Left lung (tissue), 10 donors: ENCODE data around the gene COA8. TPM values are rescaled to one million over a fixed set of nuclear protein-coding genes. Genes with fewer than 3 reads are reported as not detected.

ENCODE experiments used
- ATAC-seq: fragments of 200-7000 bp; cut with Tn5 transposase; one replicate; pipeline ENCODE4 v1.9.1; 2020; ENCODE audit warnings: moderate library complexity
- DNase-seq, 4 donors: peaks; one replicate each; pipeline ENCODE4 v3.0.0-alpha.2; 2013 to 2020
- H3K27ac ChIP-seq, 2 donors: fragments of 200-600 bp; sonication (generic) in 1 of 2; one replicate each; pipeline versions ENCODE4 v1.5.0 to v1.8.0; 2020 to 2021
- H3K27me3 ChIP-seq, 2 donors: fragments of 200-600 bp; sonication (generic) in 1 of 2; one replicate each; pipeline versions ENCODE4 v1.5.0 to v1.8.0; 2020 to 2021
- H3K36me3 ChIP-seq, 2 donors: fragments of 200-600 bp; sonication (generic) in 1 of 2; one replicate each; pipeline versions ENCODE4 v1.5.0 to v1.8.0; 2020 to 2021
- H3K4me1 ChIP-seq, 2 donors: fragments of 200-600 bp; one replicate each; pipeline ENCODE4 v1.8.0; 2021
- H3K4me3 ChIP-seq, 2 donors: fragments of 200-600 bp; sonication (generic) in 1 of 2; one replicate each; pipeline versions ENCODE4 v1.5.0 to v1.8.0; 2020 to 2021; ENCODE audit warnings: mild to moderate bottlenecking in 1 of 2
- H3K9me3 ChIP-seq, 2 donors: fragments of 200-600 bp; sonication (generic) in 1 of 2; one replicate each; pipeline versions ENCODE4 v1.5.0 to v1.8.0; 2020 to 2021
- intact Hi-C, 2 donors: fragments of 100-400 bp; cut with DNase I; formaldehyde crosslinking; loops; one replicate each; pipeline versions ENCODE4 v1.11.2 to v1.14.2; 2022
- polyA plus RNA-seq, 6 donors: library from polyadenylated mRNA; unstranded; fragments of 120-200 nt; gene quantifications; one replicate each; pipeline ENCODE4 v1.2.1, GENCODE V29; 2013; ENCODE audit not compliant: insufficient read length in 6 of 6
- total RNA-seq, 2 donors: library from RNA; stranded (reverse); fragmentation: NEBNext Ultra II Directional; extraction: Animal tissue kit (Norgen Biotek cat#: 25700); gene quantifications; one replicate each; pipeline ENCODE4 v1.2.1, GENCODE V29; 2021
- TF ChIP-seq, protein P1 (sequence below), 2 donors: fragments of 200-600 bp; sonication (generic) in 1 of 2; IDR thresholded peaks; one replicate each; pipeline versions ENCODE4 v1.5.0 to v1.8.0; 2021; ENCODE audit warnings: antibody characterized with exemption in 2 of 2
- donor health status: DM: no; HTN: yes; CAD: no.
- donor health status: DM: no; HTN: no; CAD: no.

Gene COA8
- total and polyA plus RNA-seq, 8 donors: 33.2 to 41.7 (median 37.8) TPM

DNA sequence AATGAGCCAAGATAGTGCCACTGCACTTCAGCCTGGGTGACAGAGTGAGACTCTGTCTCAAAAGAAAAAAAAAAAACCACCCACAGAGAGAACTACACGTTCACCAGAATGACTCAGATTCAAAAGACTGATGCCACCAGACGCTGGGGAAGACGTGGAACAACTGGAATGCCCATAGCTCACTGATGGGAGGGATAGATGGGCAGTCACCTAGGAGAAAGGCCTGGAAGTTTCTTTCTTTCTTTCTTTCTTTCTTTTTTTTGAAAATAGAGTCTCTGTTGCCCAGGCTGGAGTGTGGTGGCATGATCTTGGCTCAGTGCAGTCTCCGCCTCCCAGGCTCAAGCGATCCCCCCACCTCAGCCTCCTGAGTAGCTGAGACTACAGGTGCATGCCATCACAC lies 56.3 kb downstream of the COA8 start:
- Histone ChIP-seq H3K9me3 (no peaks in the 10 kb centered on the region), H3K4me3 (no peak overlapping the region), H3K4me1 (peaks cover 2 to 9% of the 10 kb centered on the region in 2 donors), H3K36me3 (no peaks in the 10 kb centered on the region), H3K27ac (no peak overlapping the region), H3K27me3 (no peaks in the 10 kb centered on the region)
- DNase-seq: no peak
- TF ChIP-seq, protein P1, sequence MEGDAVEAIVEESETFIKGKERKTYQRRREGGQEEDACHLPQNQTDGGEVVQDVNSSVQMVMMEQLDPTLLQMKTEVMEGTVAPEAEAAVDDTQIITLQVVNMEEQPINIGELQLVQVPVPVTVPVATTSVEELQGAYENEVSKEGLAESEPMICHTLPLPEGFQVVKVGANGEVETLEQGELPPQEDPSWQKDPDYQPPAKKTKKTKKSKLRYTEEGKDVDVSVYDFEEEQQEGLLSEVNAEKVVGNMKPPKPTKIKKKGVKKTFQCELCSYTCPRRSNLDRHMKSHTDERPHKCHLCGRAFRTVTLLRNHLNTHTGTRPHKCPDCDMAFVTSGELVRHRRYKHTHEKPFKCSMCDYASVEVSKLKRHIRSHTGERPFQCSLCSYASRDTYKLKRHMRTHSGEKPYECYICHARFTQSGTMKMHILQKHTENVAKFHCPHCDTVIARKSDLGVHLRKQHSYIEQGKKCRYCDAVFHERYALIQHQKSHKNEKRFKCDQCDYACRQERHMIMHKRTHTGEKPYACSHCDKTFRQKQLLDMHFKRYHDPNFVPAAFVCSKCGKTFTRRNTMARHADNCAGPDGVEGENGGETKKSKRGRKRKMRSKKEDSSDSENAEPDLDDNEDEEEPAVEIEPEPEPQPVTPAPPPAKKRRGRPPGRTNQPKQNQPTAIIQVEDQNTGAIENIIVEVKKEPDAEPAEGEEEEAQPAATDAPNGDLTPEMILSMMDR (IDR thresholded peaks at IDR 0.05): no peak
- intact Hi-C loops: no loop called here
- no peak for ATAC-seq

DNA sequence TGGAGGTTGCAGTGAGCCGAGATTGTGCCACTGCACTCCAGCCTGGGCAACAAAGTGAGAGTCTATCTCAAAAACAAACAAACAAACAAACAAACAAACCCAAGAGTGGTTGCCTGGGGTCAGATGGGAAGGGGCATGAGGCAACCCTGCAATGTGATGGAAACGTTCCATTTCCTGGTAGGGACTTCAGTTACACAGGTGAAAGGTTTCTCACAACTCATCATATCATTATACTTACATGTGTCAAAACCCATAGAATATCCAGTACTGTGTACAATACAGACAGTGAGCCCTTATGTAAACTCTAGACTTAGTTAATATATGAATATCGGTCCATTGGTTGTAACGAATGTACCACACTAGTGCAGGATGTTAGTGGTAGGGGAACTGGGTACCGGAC lies 59.1 kb downstream of the COA8 start:
- no peak for ATAC-seq
- intact Hi-C loops: no loop called here

DNA sequence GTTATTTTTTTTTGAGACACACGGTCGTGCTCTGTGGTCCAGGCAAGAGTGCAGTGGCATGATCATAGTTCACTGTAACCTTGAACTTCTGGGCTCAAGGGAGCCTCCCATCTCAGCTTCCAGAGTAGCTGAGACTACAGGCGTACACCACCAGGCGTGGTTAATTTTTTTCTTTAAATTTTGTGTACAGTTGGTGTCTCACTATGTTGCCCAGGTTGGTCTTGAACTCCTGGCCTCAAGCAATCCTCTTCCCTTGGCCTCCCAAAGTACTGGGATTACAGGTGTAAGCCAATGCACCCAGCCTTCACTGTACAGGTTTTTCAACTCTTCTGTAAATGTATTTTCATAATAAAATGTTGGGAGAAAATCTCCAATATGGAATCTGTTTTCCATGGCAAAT lies 60.5 kb downstream of the COA8 start:
- no peak for ATAC-seq
- H3K9me3 ChIP-seq: no peaks in the 10 kb centered on the region
- H3K27me3 ChIP-seq: no peaks in the 10 kb centered on the region

More for the DNA sequence above, 59.1 kb downstream of the COA8 start:
- DNase-seq: no peak
- TF ChIP-seq, protein P1 (IDR thresholded peaks at IDR 0.05): no peak
- Histone ChIP-seq H3K9me3 (no peaks in the 10 kb centered on the region), H3K36me3 (no peaks in the 10 kb centered on the region), H3K27ac (no peak overlapping the region), H3K4me3 (no peak overlapping the region), H3K4me1 (peaks cover 17 to 33% of the 10 kb centered on the region in 2 donors), H3K27me3 (no peaks in the 10 kb centered on the region)

DNA sequence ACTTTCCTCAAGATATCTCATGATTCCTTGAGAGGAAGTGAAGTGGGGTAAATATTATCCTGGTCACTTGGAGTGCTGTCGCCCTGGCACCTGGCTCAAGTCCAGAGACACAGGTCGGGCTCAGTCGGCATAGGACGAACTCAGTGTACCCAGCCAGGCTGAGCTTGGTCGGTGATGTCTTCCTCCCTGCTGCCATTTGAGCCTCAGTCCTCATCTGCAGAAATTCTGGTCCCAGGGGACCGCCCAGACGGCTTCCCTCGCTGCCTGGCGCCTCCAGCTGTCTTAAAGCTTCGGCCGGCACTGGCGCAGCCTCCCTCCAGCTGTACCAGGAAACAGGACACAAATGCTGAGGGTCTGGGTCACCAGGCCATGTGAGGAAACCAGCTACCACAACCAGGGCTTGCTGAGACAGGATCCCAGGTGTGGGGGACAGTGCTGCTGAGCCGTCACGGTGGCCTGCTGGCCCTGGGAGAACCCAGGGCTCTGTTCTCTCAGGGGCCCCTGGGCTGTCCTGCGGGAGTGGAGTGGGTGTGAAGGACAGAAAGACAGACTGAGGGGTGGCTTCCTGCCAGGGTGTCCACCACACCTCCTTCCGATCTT lies 61.2 kb downstream of the COA8 start:
- Histone ChIP-seq H3K27ac (peak overlapping the region; percentile 78 to 82), H3K4me1 (peaks cover 29 to 47% of the 10 kb centered on the region in 2 donors), H3K9me3 (no peaks in the 10 kb centered on the region), H3K27me3 (no peaks in the 10 kb centered on the region), H3K4me3 (no peak overlapping the region), H3K36me3 (no peaks in the 10 kb centered on the region)
- ATAC-seq (peak; percentile 60), DNase-seq (peak in 3 of 4 donors; percentile 3 to 79 (median 54))
- intact Hi-C loops: no loop called here
- TF ChIP-seq, protein P1 (IDR thresholded peaks at IDR 0.05): no peak

More for the DNA sequence above, 60.5 kb downstream of the COA8 start:
- H3K4me1 ChIP-seq: peaks cover 25 to 44% of the 10 kb centered on the region in 2 donors
- no peak for DNase-seq
- TF ChIP-seq, protein P1 (IDR thresholded peaks at IDR 0.05): no peak
- H3K27ac ChIP-seq: peak overlapping the region; percentile 50 to 78
- H3K36me3 ChIP-seq: no peaks in the 10 kb centered on the region
- intact Hi-C loops: no loop called here
- no peak overlapping the region for H3K4me3 ChIP-seq

DNA sequence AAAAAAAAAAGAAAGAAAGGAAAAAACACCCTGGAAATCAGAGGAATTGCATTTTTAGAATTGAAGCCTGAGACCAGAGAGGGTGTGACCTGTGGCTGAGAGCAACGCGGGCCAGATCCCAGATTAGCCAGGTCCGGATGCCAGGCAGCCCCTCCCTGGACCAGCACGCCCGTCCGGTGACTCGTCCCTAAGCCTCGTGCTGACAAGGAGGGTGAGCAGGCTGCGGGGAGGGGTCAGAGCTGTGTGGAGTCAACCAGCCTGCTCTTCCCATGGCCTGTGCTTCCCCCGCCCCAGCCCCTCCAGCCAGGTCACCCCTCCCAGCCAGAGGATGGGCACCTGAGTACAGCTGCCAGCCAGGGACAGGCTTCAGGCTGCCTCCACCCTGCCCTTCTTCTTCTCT lies 62.1 kb downstream of the COA8 start:
- peak in 2 of 4 donors; percentile 82 to 91 for DNase-seq
- H3K27ac ChIP-seq: peak overlapping the region; percentile 78 to 82
- intact Hi-C loops: no loop called here
- no peaks in the 10 kb centered on the region for H3K9me3 ChIP-seq
- H3K4me1 ChIP-seq: peaks cover 29 to 48% of the 10 kb centered on the region in 2 donors
- H3K4me3 ChIP-seq: no peak overlapping the region
- no peaks in the 10 kb centered on the region for H3K27me3 ChIP-seq
- H3K36me3 ChIP-seq: no peaks in the 10 kb centered on the region
- TF ChIP-seq, protein P1 (IDR thresholded peaks at IDR 0.05): no peak
- ATAC-seq: peak; percentile 55
